ENCODE results near the gene PRR16. TPM values are rescaled to one million over a fixed set of nuclear protein-coding genes. Genes with fewer than 3 reads are reported as not detected.

Gene PRR16
- polyA plus RNA-seq, 5 donors = 11.5 to 13.9 (median 12.8) TPM

GRCh38 chr5:120567921-120568320, 103.8 kb downstream of the PRR16 start:
- DNase-seq = no peak

GRCh38 chr5:120568711-120569110, 104.6 kb downstream of the PRR16 start:
- no peak for DNase-seq

- DNase-seq = no peak
Measured at GRCh38 chr5:120576588-120576987, 112.5 kb downstream of the PRR16 start.

- no peak for DNase-seq
Measured at GRCh38 chr5:120582635-120583034, 118.5 kb downstream of the PRR16 start.

GRCh38 chr5:120586646-120587045, 122.5 kb downstream of the PRR16 start:
- DNase-seq = no peak

GRCh38 chr5:120591911-120592310, 127.8 kb downstream of the PRR16 start:
- DNase-seq = no peak

- DNase-seq = no peak
Measured at GRCh38 chr5:120599576-120599975, 135.5 kb downstream of the PRR16 start.

GRCh38 chr5:120600639-120601038, 136.5 kb downstream of the PRR16 start:
- no peak for DNase-seq

- no peak for DNase-seq
Measured at GRCh38 chr5:120602033-120602432, 137.9 kb downstream of the PRR16 start.

- DNase-seq = no peak
Measured at GRCh38 chr5:120604884-120605283, 140.8 kb downstream of the PRR16 start.

GRCh38 chr5:120605325-120606079, 141.4 kb downstream of the PRR16 start:
- DNase-seq = no peak

GRCh38 chr5:120609570-120609969, 145.5 kb downstream of the PRR16 start:
- DNase-seq = no peak

GRCh38 chr5:120610145-120610544, 146.0 kb downstream of the PRR16 start:
- no peak for DNase-seq

GRCh38 chr5:120613729-120614128, 149.6 kb downstream of the PRR16 start:
- peak in 1 of 2 donors; percentile 2 for DNase-seq

- DNase-seq = peak; percentile 31 to 44
Measured at GRCh38 chr5:120614531-120615180, 150.6 kb downstream of the PRR16 start.

- no peak for DNase-seq
Measured at GRCh38 chr5:120615967-120616645, 152.0 kb downstream of the PRR16 start.

GRCh38 chr5:120621339-120621738, 157.2 kb downstream of the PRR16 start:
- DNase-seq = no peak

- peak in 1 of 2 donors; percentile 0 for DNase-seq
Measured at GRCh38 chr5:120624021-120624563, 160.0 kb downstream of the PRR16 start.

GRCh38 chr5:120628156-120628555, 164.1 kb downstream of the PRR16 start:
- DNase-seq = no peak

- no peak for DNase-seq
Measured at GRCh38 chr5:120630550-120630949, 166.4 kb downstream of the PRR16 start.

- DNase-seq = no peak
Measured at GRCh38 chr5:120631611-120632010, 167.5 kb downstream of the PRR16 start.

GRCh38 chr5:120632430-120632829, 168.3 kb downstream of the PRR16 start:
- DNase-seq = no peak

- DNase-seq = no peak
Measured at GRCh38 chr5:120638449-120638848, 174.3 kb downstream of the PRR16 start.

All from right lung (tissue), 5 donors.